DMS114 treated with DMSO at 0.1 percent for 48 hours (cell line): Measurements from ENCODE around the gene AR.

Experiments
- DNase-seq: peaks from one replicate; lab custom pipeline; 2025; ENCODE audit not compliant: unreplicated experiment; lab: John Stamatoyannopoulos, UW

Gene AR

DNA sequence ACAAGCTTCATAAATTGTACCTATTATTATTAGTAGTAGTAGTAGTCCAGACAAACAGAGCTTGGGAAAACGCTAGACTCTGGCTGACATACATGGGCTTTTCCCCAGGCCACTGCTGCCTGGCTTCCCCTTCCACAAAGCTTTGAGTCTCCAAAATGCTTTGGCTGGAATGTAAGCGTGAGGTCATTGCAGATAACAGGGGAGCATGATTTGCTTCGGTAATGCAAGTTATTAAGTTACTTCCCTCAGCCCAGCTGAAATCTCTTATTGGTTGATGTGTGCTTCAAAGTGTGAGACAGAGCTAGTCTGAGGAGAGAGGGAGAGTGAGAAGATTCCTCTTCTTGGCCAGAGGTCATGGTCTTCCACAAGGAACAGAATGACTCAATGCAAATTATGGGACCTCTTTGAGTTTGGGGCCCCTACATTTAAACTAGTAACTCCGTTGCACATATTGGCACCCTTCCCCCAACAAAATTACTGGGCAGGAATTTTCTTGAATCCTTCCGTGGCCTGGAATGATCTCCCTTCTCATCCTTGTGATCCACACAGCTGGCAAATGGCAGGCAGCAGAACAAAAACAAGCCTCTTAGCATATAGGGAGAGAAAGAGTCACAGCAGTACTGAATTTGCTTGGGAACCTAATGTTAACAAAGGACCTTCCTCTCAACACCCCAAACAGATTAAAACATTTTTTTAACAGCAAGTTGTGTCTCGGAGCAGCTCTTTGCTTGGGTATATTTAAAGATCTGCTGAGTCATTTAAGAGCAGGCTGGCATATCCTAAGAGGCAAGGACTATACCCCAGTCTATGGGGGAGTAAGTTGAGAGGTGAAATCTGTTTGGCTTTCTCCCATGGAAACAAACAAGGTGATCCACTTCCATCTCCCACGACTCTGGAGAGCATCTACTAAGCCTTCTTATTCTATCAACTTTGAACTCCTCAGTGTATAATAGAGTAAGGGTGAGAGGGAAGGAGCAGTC lies 19.9 kb downstream of the AR start:
- no peak for DNase-seq

DNA sequence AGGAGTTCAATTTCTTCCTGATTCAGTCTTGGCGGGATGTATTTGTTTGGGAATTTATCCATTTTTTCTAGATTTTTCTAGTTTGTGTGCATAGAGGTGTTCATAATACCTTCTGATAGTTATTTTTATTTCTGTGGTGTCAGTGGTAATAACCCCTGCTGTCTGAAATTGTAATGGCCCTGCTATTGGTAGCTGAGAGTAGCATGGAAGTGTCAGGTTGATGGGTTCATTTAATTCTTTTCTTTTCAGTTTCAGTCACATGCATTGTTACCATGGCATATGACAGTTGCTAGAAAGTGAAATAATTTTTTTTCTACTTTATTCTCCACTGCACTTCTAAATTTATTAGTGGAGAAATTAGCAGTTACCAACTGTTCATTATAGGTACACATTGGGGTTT lies 20.7 kb downstream of the AR start:
- no peak for DNase-seq

- no peak for DNase-seq
These were observed 24.9 kb downstream of the AR start for GRCh38 chrX:67568769-67569168.

DNA sequence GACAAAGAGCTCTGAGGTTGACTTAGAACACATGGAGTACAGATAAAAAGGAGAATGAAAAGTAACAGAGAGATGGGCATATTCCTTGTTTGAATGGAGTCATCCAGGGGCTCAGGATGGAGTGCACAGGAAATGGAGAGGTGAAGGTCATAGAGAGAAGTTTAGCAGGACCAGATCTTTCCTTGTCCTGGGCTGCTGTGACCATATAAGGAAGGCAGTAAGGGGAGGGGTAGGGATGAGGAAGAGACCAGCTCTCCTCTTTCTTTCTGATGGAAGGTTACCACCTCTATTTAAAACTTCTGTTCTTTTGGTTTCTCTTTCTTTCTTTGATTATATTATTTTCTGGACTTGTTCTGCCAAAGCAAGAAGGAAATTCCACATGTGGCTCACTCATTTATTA lies 27.0 kb downstream of the AR start:
- no peak for DNase-seq

- no peak for DNase-seq
These were observed 30.9 kb downstream of the AR start for GRCh38 chrX:67574696-67575095.

- DNase-seq, result no peak
These were observed 38.6 kb downstream of the AR start for GRCh38 chrX:67582436-67582835.

- no peak for DNase-seq
These were observed 39.4 kb downstream of the AR start for GRCh38 chrX:67583171-67583570.

DNA sequence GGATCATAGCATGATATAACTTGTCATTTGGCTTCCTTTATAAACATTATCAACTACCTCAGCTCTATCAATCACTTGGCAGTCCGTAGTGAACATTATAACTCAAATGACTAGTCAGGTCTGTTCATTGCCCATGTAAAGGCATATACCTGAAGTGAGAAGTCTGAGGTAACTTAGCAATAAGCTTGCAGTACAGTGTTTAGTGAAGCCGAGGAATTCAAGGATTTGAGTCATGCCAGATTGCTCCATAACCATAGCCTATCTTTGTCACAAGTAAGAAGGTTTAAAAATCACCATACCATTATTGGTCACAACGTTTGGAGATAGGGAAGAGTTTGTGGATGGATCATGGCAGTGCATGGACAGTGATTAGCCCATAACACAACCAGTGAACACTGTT lies 41.6 kb downstream of the AR start:
- no peak for DNase-seq

GRCh38 chrX:67587946-67588624 lies 44.3 kb downstream of the AR start:
- DNase-seq, result no peak

GRCh38 chrX:67596839-67597790 lies 53.3 kb downstream of the AR start:
- no peak for DNase-seq

DNA sequence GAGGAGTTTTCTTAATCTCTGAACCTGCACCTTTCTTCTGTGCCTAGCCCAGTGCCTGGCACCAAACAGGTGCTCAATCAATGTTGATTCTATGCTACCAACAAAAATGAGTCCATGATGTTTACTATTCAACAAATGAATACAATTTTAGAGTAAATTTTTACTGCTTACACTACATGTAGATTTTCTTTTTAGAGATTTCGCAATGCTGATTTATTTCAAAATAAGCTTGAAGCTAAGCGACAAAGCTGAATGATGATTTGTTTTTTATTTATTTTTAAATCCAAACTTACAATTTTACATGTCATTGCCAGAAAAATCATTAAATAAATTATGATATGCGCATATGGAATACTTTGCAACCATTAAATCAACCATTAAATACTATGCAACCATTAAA lies 55.7 kb downstream of the AR start:
- DNase-seq, result no peak

- DNase-seq, result no peak
These were observed 58.0 kb downstream of the AR start for GRCh38 chrX:67601771-67602170.

DNA sequence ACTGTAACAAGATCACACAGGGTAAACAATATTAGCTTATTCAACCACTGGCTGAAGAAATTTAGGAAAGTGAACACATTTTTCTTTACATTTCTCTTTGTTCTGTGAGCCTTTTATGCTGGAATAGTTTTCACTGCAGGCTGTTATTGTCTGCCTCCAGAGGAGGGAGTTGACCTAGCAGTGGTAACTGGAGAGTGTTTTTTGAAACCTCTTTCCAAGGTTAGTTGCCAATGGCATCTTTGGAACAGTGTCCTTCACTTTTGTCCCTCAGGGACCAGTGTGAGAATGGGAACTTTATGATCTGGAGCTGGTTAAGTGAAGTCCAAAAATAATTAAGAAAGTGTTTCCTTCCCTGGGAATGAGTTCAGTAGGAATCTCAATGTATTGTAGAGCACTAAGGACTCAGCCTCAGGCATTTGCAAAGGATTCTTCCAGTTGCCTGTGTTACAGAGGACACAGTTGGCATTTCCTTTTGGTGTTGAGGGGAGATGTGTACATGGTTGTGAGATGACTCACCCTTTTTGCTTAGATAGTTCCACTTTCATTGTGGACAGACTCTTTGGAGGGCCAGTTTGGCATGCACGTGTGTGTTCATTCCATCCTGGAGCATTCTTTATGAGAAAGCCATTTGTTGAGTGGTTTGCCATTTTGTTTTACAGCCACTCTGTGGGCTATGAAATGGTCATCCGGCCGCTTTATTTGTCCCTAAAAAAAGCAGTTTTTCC lies 61.3 kb downstream of the AR start:
- DNase-seq, result no peak

- DNase-seq, result no peak
These were observed 63.6 kb downstream of the AR start for GRCh38 chrX:67607466-67607865.

GRCh38 chrX:67610282-67610681 lies 66.5 kb downstream of the AR start:
- no peak for DNase-seq

DNA sequence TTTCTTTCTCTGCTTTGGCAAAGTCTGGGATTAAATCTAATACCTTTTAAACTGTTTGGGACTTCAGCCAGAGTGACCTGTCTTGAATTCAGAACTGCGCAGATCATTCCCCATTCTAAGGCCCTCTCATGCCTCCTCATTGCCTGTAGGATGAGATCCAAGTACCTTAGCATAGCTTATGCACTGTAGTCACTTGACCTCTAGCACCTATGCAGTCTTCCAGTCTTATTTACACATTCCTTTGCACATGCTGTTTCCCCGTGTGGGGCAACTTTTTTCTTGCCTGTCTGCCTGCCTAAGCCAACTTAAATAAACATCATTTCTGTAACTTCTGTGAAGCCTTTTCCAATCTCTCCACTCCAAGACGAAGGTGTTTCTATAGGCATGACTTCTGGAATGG lies 68.4 kb downstream of the AR start:
- DNase-seq, result no peak

- no peak for DNase-seq
These were observed 69.5 kb downstream of the AR start for GRCh38 chrX:67613366-67613765.

DNA sequence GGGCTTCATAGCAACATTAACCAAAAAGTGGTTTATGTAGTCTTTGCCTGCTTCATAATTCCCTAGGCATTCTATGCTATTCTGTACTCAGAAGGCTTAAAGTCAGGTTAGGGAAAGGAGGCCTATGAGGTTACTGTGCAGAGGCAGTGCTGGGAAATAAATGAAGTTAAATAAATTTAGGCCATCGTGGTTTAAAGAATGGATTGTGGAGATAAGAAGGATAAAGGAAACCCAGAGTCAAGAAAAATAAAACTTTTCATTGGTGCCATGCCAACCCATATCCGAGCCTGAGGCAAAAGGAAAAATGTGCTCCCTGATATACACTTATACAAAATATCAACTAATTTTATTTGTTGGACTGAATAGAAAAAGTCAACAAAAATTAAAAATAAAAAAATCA lies 70.2 kb downstream of the AR start:
- no peak for DNase-seq

DNA sequence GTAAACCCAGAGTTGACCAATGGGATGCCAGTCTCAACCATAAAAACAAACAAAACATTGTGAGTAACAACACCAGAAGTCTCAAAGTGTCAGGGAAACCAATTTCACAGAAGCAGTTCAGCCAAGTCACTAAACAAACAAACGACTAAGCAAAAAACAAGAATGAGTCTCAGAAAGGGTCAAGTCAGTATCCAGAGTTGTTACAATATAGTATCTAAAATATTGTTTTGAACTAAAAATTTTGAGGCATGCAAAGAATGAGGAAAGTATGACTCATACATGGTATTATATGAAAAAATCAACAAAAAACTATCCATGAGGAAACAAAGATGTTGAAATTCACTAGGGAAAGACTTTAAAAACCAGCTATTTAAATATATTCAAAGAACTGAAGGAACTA lies 70.6 kb downstream of the AR start:
- DNase-seq, result no peak

GRCh38 chrX:67619253-67619652 lies 75.4 kb downstream of the AR start:
- no peak for DNase-seq
